GM19043 (cell line): ENCODE data around the gene STIM2.
"Not testable (repeated sequence)": the region's sequence is repeated elsewhere in the genome, so short reads cannot be mapped to it uniquely, and the experiment has no call there.

ENCODE experiments used
- ATAC-seq: cut with Tn5 transposase; IDR thresholded peaks from one replicate; pipeline ENCODE4 v1.9.1; 2021; ENCODE audit warnings: low read depth; ENCODE audit not compliant: unreplicated experiment

The STIM2 gene

GRCh38 chr4:27020603-27021002 lies 160.0 kb downstream of the STIM2 start:
- ATAC-seq = no peak

GRCh38 chr4:27022963-27023362 lies 162.3 kb downstream of the STIM2 start:
- no peak for ATAC-seq

- ATAC-seq = no peak
Observed at GRCh38 chr4:27023366-27023765, 162.7 kb downstream of the STIM2 start.

- no peak for ATAC-seq
Observed at GRCh38 chr4:27024805-27025204, 164.2 kb downstream of the STIM2 start.

GRCh38 chr4:27027428-27027827 lies 166.8 kb downstream of the STIM2 start:
- ATAC-seq = no peak

- not testable (repeated sequence) for ATAC-seq
Observed at GRCh38 chr4:27035127-27035526, 174.5 kb downstream of the STIM2 start.

GRCh38 chr4:27040356-27040755 lies 179.7 kb downstream of the STIM2 start:
- no peak for ATAC-seq

GRCh38 chr4:27042411-27042810 lies 181.8 kb downstream of the STIM2 start:
- no peak for ATAC-seq

GRCh38 chr4:27043200-27043599 lies 182.6 kb downstream of the STIM2 start:
- ATAC-seq = no peak

GRCh38 chr4:27046851-27047250 lies 186.2 kb downstream of the STIM2 start:
- no peak for ATAC-seq

GRCh38 chr4:27048429-27049238 lies 188.0 kb downstream of the STIM2 start:
- no peak for ATAC-seq

- no peak for ATAC-seq
Observed at GRCh38 chr4:27049239-27049829, 188.7 kb downstream of the STIM2 start.

- no peak for ATAC-seq
Observed at GRCh38 chr4:27050731-27051130, 190.1 kb downstream of the STIM2 start.

- ATAC-seq = no peak
Observed at GRCh38 chr4:27055221-27055760, 194.7 kb downstream of the STIM2 start.

GRCh38 chr4:27056281-27056680 lies 195.6 kb downstream of the STIM2 start:
- no peak for ATAC-seq

- ATAC-seq = no peak
Observed at GRCh38 chr4:27057053-27057452, 196.4 kb downstream of the STIM2 start.

- no peak for ATAC-seq
Observed at GRCh38 chr4:27057662-27058061, 197.0 kb downstream of the STIM2 start.

- no peak for ATAC-seq
Observed at GRCh38 chr4:27058819-27059406, 198.3 kb downstream of the STIM2 start.

- no peak for ATAC-seq
Observed at GRCh38 chr4:27059446-27059845, 198.8 kb downstream of the STIM2 start.

GRCh38 chr4:27062256-27062655 lies 201.6 kb downstream of the STIM2 start:
- no peak for ATAC-seq

GRCh38 chr4:27066591-27066990 lies 205.9 kb downstream of the STIM2 start:
- ATAC-seq = no peak
